GM12873 (cell line): ENCODE measurements around the gene TMPRSS4.

Source experiments
- TF ChIP-seq, protein P1 (sequence below): IDR thresholded peaks from 2 replicates; pipeline ENCODE4 v1.5.1; 2012; ENCODE audit warnings: low read depth, mild to moderate bottlenecking, moderate library complexity, low read length, control low read depth; ENCODE audit not compliant: insufficient read depth; ENCODE audit errors: missing control alignments

Gene TMPRSS4

GRCh38 chr11:118051136-118051610 is 25.7 kb upstream of the TMPRSS4 start:
- TF ChIP-seq, protein P1, sequence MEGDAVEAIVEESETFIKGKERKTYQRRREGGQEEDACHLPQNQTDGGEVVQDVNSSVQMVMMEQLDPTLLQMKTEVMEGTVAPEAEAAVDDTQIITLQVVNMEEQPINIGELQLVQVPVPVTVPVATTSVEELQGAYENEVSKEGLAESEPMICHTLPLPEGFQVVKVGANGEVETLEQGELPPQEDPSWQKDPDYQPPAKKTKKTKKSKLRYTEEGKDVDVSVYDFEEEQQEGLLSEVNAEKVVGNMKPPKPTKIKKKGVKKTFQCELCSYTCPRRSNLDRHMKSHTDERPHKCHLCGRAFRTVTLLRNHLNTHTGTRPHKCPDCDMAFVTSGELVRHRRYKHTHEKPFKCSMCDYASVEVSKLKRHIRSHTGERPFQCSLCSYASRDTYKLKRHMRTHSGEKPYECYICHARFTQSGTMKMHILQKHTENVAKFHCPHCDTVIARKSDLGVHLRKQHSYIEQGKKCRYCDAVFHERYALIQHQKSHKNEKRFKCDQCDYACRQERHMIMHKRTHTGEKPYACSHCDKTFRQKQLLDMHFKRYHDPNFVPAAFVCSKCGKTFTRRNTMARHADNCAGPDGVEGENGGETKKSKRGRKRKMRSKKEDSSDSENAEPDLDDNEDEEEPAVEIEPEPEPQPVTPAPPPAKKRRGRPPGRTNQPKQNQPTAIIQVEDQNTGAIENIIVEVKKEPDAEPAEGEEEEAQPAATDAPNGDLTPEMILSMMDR, result no peak

- TF ChIP-seq, protein P1, result no peak
Measured at GRCh38 chr11:118051611-118052461, 25.0 kb upstream of the TMPRSS4 start.

DNA sequence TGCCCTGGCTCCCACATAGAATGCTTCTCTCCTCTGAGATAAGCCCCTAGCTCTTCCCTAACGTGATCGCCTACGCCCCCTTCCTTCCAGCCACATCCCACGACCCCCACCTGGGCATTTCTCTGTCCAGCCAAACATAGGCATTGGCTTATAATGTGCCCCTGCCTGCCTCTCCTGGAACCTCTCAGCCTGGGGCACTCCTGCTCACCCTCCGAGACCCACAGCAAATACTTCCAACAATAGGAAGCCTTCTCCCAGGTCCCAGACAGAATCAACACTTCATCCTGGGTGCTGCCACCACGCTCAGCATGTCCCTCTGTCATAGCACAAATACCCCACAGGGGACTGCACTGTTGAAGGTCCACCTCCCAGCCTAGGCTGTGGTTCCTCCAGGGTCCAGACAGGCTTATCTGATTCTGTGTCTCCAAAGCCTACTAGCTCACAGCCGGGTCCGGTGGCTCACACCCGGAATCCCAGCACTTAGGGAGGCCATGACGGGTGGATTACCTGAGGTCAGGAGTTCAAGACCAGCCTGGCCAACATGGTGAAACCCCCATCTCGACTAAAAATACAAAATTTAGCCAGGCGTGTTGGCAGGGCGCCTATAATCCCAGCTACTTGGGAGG is 24.2 kb upstream of the TMPRSS4 start:
- TF ChIP-seq, protein P1, result no peak

DNA sequence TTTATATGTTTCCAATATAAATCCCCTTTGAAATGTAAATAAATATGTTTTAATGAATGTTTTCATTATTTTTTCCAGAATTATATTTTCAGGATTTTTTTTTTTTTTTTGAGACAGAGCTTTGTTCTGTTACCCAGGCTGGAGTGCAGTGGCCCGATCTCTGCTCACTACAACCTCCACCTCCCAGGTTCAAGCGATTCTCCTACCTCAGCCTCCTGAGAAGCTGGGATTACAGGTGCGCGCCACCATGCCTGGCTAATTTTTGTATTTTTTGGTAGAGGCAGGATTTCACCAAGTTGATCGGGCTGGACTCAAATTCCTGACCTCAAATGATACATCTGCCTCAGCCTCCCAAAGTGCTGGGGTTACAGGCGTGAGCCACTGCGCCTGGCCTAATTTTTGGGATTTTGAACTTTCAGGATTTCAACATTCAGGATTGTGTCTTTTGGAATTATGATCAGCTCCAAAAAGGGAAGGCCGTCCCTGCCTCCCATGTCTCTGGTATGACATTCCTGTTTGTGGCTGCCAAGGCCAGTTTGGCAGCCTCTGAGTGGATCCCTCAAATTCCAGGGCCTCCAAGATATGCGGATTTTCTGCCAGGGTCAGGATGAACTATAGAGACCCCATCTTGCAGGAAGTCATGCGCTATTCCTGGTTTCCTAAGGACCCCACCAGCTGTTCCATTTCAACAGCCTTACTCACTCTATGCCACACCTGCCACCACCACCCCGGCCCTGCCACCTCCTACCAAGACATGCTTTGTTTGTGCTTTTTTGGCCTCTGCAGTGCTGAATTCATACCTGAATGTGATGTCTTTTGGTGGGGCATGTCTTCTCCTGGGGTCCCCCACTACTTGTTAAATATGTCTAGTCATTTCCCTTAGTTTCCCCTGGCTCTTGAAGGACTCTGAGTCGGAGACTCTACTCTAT is 21.9 kb upstream of the TMPRSS4 start:
- TF ChIP-seq, protein P1, result no peak

DNA sequence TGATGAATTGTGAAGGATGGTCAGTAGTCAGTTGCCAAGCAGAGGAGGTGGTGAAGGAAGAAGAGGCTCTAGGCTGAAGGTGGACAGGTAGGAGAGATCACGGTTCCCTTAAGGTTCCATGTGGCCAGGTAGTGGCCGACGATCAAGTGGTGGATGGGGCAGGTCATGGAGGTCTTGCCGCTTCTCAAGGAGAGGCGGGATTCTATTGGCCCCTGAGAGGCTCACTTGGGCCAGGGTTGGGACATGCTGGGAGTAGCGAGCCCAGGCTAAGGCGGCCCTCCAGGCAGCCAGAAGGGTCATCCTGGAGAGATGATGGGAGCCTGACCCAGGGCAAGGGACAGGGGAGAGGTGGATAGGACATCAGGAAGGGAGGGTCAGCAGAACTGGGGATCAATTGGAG is 20.9 kb upstream of the TMPRSS4 start:
- TF ChIP-seq, protein P1, result no peak

DNA sequence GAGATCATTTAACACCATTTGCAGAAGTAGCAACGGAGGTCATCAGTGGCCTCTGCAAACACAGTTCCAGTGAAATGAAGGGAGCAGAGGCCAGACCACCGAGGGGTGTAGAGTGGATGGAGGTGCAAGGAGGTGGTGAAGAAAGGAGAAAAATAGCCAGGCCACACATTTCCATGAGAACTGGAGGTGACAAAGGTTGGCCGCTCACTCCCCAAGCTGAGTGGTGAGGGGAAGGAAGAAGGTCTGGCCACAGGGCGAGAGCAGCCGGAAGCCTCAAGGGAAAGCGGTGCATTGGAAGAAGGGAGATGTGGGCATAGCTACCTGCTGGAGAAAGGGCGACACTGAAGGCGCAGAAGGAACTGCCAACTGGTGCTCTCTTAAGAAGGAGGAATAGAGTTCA is 20.1 kb upstream of the TMPRSS4 start:
- TF ChIP-seq, protein P1, result no peak
